ENCODE results near the gene WWOX.

The WWOX gene

DNA sequence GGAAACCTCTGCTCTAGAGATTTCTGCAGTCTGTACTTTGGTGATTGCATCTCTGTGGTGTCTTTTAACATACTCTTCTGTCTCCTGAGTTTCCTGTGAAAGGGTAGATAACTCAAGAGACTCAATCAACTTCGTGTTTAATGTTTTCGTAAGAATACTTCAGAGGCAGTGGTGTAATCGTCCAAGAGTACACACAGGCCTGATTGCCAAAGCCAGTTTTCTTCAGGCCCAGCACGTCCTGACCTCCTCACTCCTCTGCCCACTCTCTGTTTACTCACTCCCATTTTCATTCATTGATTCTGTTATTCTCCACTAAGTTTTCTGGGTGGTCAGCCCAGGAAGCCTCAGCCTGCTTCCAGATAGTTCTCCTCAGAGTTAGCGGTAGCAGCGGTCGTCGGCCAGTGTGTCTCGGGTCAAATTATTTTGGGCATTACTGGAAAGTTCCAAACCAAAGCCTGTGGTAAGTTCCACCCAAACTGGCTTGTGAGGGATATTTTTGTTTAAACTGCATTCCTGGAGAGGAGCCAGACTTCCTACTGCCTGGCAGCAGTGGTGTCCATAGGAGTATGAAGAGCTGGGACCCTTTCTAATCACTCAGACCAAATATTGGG lies 293.2 kb downstream of the WWOX start:
- no peak for DNase-seq (ENCODE audit: low read depth, low spot score)

DNA sequence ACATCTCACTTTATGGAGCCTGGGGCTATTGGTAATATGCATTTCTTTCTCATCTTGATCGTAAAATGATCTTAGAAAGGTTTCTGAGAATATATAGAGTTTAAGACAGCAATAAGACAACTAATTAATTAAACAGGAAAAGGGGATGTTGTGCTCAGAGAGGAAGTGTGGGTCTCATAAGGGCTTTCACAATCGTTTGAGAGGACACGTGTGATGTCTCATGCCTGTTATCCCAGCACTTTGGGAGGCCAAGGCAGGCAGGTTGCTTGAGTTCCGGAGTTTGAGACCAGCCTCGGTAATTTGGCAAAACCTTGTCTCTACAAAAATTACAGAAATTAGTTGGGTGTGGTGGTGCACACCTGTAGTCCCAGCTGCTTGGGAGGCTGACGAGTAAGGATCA lies 295.6 kb downstream of the WWOX start:
- no peak for DNase-seq (ENCODE audit: low read depth, low spot score)

DNA sequence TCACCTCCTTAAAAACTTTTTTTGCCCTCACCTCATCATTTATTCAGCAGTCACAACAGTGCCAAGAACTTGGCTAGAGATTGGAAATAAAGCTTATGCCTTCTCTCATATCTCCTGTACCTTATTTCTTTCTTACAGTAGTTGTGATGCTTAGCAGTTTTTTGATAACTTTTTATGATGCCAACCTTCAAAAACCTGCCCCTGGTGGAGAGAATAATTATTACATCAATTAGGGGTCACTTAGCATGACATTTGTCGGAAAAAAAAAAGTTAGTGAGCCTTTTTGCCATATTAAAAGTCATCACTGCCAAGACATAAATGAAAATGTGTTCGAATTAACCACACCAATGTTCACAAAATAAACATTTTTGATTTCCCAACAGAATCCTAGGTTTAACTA lies 296.6 kb downstream of the WWOX start:
- DNase-seq (ENCODE audit: low read depth, low spot score) = no peak

DNA sequence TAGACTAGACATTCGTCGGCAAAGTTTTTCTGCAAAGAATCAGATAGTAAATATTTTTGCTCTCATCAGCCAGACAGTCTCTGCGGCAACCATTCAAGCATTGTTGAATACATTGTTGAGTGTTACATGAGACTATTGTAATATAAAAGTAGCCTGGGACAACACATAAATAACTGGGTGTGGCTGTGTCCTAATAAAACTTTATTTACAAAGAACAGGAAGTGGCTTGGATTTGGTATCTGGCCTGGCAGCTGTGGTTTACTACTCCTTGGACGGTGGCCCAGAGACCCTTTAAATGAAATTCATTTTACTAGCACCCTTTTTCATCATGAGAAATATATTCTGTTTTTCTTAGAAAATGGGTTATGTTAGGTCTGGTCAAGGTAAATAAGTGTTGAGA lies 297.2 kb downstream of the WWOX start:
- DNase-seq (ENCODE audit: low read depth, low spot score) = no peak

DNA sequence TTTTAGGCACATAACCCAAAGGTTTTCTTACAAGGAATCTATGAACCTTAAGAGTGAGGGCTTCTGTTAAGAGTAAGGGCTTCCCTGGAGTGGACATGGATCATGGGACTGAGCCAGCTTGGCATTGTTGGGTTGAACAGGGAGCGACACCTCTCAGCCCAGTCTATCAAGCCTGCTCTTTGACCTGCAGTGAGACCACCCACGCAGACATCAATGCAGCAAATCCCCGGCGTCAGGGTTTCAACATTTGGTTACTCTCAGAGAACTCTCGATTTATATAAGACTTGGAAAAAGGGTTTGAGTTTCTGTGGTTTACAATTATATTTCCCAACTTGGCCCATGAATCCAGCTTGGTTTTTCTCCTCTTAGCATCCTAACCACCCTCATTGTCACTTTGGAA lies 299.9 kb downstream of the WWOX start:
- DNase-seq (ENCODE audit: low read depth, low spot score) = no peak

DNA sequence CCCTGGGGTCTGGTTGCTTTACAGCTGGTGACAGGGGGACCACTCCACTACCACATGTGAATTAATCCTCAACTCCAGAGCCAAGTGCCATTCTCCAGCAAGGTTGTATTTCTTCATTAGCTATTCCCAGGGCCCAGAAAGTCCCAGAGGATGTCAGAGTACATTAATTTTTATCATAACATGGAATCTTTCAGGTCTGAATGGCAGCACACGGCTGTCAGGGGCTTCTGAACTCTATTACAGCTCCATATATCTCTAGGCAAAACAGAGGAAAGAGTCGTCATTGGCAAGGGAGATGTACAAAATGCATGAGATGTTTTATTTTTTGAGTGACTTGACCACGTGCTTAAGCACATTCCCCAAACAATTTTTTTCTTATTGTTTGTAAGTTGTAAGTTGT lies 303.4 kb downstream of the WWOX start:
- DNase-seq (ENCODE audit: low read depth, low spot score) = no peak

DNA sequence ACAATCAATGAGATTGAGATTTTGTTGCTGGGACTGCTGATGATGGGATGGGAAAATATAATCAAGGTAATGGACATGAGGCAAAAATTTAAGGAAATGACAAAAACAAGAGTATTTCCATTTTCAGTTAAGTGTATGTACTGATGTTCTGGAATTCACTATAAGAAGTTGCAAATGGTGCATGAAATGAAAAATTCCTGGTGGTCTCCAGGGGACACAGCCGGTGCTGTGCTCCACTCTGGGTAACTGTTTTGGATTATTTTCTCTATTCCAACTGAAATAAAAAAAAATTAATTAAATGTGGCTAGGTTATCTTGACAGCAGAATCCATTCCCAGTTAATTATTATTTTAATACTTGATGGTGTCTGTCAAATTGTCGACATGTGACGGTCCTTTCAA lies 305.6 kb downstream of the WWOX start:
- no peak for DNase-seq (ENCODE audit: low read depth, low spot score)

DNA sequence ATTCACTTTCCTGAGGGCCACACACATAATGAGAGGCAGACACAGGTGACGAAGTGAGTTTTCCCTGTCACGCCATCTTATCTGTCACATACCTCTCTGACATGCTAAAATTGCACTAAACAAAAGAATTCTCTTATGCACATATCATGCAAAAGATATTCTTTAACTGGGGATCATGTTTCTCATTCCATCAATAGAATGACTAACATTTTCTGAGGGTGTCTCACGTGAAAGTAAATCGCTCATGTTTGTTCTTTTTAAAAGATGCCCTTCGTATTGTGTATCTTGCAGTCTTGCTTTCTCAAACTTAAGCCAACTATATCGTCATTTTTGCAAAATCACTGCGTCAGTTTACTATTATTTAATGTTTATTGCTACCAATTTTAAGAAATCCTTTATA lies 306.4 kb downstream of the WWOX start:
- DNase-seq (ENCODE audit: low read depth, low spot score) = no peak

DNA sequence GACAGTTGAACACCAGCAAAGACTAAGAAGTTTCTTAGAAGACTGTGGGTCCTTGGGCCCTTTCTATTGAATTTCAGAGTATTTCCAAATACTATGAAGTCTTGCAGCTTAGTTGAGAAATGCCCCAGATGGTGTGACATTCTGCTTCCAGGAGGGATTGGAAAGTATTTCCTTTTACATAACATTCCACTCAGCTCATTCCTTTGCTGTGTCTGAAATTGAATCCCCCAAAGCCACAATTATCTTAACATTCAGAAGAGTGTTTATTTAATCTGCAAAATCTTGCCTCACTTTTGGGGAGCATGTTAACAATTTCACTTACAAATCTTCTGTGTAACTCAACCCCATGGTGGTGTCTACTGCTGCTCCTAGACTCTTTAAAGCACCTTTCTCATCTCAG lies 307.7 kb downstream of the WWOX start:
- DNase-seq (ENCODE audit: low read depth, low spot score) = peak; percentile 53

DNA sequence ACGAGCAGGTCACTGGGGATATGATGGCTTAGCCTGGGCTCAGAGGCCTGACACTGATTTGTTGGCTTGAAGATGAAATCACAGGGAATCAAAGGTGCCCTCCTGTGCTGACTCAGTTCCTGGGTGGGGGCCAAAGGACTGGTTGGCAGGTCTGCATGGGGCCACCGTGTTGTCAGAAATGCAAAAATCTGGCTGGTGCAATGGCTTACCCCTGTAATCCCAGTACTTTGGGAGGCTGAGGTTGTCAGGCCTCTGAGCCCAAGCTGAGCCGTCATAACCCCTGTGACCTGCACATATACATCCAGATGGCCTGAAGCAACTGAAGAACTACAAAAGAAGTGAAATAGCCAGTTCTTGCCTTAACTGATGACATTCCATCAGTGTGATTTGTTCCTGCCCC lies 314.2 kb downstream of the WWOX start:
- no peak for DNase-seq (ENCODE audit: low read depth, low spot score)

DNA sequence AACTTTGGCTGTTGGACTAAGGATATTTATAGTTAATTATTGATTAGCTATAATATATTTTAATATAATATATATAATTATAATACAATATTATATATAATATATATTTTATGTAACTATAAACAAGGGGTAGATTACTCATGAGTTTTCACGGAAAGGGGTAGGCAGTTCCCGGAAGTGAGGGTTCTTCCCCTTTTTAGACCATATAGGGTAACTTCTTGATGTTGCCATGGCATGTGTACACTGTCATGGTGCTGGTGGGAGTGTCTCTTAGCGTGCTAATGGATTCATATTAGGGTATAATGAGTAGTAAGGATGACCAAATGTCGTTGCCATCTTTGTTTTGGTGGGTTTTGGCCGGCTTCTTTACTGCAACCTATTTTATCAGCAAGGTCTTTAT lies 315.6 kb downstream of the WWOX start:
- no peak for DNase-seq (ENCODE audit: low read depth, low spot score)

DNA sequence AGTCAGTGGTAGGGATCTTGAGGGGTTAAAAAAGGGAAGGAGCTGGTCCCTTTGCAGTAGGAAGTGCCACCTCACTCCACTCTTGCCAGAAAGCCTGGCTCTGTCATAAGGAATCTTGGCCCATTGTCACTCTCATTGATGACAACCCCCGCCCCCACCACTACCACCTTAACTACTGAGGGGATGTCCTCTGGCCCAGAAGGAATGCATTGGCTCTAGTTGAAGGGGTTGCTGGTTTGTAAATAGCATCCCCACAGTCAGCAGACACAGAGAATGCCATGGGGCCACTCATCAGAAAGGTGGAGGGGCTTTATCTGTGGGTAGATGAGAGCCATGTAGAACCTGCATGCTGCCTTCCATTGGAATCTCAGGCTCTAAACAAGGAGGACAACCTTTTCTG lies 316.2 kb downstream of the WWOX start:
- DNase-seq (ENCODE audit: low read depth, low spot score) = no peak

DNA sequence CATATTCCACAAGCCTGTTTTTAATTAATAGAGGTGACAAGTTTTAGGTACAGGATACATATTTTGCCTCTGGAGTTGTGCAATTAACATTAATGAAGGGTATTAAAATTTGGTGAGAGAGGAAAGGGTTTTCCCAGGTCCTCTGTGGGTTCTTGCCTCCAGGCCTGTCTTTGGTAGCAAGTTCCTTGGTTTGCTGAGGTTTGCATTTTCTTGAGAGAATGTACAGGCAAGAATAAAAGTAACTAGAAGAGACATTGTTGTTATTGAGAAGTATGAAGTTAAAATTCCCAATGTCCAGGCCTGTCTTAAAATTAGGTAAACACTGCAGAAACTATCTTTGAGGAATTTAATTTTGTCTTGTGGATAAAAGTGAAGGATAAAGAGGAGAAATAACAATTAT lies 316.9 kb downstream of the WWOX start:
- no peak for DNase-seq (ENCODE audit: low read depth, low spot score)

DNA sequence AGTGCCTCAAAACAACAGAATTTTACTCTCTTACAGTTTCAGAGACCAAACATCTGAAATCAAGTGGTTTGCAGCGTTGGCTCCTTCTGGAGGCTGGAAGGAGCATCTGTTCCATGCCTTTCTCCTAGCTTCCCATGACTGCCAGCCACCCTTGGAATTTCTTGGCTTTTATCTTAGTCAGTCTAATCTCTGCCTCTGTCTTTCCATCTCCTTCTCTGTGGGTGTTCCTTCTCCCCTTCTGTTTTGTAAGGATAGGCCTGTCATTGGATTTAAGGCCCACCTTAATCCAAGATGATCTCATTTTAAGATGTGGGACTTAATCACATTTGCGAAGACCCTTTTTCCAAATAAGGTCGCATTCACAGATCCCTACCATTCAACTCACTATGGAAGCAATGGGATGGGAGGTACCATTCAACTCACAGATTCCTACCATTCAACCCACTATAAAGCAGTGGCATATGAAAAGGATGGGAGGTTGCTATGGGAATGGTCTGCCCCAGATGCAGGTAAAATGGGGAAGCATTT lies 321.8 kb downstream of the WWOX start:
- DNase-seq (ENCODE audit: low read depth, low spot score) = no peak

DNA sequence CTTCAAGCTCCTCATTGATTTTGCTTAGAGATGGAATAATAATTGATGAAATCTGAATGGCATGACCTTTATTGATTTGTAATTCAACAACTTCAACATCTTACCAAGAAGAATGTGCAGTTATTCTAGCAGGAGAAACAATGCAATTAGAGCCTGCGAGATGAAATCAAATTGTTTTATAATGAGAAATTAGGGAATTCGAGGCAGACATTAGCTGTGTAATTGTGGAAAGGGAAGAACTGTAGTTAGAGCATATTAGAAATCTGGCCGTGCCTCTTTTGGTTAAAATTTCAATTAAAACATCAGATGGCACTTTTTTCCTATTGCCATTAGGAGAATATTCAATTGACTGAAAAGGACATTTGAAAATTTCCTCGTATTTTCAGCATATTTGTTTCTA lies 325.8 kb downstream of the WWOX start:
- no peak for DNase-seq (ENCODE audit: low read depth, low spot score)

DNA sequence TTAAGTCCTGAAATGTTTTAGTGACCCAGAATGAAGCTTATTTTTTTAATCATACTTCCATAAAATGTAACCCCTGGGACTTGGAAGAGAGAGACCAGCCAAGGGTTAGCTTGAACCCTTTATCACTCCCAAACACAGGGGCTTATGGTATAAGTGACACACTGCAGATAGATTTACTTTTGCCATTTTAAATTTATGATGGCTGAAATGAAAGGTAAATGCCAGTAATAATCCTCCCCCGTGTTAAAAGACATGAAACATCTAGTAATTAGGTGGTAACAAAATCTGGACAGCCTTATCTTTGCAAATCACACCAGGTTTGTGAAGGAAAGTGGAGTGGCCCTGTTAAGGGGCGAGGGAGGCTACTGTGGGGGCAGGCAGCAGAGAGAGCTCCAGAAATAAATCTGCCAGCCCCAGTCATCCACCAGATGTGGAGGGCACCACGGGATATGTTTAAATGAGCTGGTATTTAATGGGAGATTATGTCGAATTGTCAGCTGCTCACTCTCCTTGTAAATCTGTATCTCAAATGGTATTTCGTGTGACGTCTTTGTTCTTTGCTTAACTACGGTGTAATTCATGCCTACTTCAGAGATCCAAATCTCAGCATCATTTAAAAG lies 326.5 kb downstream of the WWOX start:
- DNase-seq (ENCODE audit: low read depth, low spot score) = no peak

DNA sequence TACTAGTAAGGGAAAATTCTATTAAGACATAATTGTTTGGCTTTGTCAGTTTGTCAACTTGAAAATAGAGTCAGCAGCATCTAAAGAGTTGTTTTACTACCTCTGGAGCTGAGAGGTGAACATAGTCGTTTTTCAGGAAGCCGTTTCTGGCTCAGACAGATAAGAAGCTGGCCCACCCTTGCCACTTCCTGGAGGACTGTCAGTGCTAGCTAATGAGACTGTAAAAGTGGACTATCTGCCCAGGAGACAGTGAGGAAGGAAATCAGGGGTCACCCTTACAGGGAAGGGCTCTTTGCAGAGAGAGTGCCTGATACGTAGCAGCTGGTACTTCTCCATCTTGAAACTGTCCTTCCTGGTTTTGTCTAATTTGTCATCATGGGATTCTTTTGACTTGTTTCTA lies 328.7 kb downstream of the WWOX start:
- no peak for DNase-seq (ENCODE audit: low read depth, low spot score)

DNA sequence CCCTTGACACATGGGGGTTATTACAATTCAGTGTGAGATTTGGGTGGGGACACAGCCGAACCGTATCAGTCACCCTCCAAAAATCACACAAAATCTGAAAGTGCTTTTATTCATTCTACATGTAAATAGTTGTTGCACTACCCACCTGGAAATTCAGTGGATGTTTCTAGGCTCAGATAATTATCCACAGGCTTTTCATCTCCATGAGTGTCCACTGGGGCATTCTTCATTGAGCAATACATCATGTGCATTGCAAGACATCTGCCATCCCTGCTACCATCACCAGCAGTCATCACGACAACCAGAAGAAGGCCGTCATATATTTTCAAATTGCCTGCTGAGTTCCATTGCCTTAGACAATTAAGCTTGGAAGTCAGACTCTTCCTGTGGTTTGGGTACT lies 330.8 kb downstream of the WWOX start:
- no peak for DNase-seq (ENCODE audit: low read depth, low spot score)

DNA sequence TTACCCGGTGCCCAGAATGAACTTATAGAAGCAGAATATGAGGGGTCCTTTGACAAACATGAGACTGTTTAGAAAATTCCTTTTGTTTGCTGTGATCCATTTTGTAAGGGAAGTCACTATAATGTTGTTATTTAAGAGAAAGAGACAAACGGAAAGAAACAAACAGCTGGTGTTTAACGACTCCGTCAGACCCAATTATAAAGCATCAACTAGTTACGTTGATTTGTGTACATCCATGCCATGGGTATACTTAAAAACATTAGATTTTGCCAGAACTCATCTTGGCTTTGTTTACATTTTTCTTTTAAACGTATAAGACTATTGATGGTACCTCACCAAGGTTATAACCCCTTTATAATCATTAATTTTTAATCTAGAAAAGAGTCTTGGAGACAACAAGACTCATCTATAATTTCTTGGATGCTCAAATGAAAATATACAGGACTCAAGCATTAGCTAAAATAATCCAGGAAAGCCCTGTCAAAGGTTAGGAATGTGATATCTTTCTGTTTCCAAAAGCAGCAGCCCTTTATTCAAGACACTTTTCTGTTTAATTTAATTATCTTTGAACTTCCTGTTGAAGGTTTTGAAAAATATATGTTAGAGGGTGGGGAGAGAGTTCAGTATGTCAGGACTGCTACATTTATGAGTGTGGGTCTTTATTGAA lies 331.7 kb downstream of the WWOX start:
- DNase-seq (ENCODE audit: low read depth, low spot score) = no peak

DNA sequence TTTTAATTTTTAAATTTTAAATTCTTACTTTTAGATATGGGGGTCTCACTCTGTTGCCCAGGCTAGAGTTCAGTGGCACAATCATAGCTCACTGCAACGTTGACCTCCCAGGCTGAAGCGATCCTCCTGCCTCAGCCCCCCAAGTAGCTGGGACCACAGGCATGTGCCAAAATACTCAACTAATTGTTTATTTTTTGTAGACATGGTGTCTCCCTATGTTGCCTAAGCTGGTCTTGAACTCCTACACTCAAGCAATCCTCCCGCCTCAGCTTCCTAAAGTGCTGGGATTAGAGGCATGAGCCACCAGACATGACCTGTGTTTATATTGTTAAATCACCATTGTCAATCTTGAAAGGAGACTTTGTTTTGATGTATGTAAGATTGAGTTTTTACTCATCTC lies 332.2 kb downstream of the WWOX start:
- no peak for DNase-seq (ENCODE audit: low read depth, low spot score)

DNA sequence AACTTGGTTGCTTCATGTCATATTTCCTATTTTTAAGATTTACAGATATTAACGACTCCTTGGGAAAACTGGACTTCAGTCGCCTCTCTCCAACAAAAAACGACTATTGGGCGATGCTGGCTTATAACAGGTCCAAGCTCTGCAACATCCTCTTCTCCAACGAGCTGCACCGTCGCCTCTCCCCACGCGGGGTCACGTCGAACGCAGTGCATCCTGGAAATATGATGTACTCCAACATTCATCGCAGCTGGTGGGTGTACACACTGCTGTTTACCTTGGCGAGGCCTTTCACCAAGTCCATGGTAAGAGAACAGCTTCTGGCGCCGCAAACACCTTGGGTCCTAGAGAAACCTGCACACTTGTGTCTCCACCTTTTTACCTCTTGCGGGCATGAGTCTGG lies 333.0 kb downstream of the WWOX start:
- DNase-seq (ENCODE audit: low read depth, low spot score) = no peak

DNA sequence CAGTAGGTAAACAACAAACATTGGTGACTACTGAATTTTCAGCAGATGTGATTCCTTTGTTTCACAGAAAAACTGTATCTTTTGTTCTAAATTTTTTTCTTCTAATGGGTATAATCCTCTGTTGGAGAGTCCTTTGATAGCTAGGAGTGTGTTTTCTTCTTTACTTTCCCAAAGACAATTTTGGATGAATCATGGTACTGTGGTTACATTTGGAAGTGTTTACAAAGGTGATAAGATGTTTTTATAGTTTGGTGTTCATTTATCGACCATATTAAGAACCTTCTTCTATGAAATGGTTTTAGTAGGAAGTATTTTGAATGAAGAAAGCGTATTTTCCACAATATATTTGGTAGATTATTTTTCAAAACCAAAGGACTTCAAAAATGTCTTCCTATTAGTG lies 333.7 kb downstream of the WWOX start:
- DNase-seq (ENCODE audit: low read depth, low spot score) = no peak

DNA sequence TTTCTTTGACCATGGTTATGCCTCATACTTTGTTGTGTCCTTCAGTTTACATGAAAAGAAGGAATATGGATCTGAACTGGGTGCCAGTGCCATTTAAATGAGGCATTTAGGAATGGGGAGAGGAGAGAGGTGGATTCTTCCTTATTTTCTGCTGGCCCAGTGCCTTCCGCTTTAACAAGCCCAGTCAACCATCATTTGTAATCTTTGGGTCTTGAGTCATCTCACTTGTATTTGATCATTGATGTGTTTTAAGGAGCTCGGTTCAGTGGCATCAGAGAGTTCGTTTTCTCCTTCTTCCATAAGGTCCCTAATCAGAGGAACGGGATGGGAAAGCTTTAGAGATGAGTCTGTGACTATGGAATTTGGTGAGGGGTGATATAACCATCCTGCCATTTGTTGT lies 334.9 kb downstream of the WWOX start:
- DNase-seq (ENCODE audit: low read depth, low spot score) = peak; percentile 29
